Esophagus muscularis mucosa (tissue), 4 donors: ENCODE data around the gene CSTF2. TPM values are rescaled to one million over a fixed set of nuclear protein-coding genes. Genes with fewer than 3 reads are reported as not detected.

ENCODE experiments used
- DNase-seq: peaks from one replicate; pipeline ENCODE4 v3.0.0-alpha.2; 2017; ENCODE audit errors: extremely low spot score
- H3K27ac ChIP-seq, 4 donors: fragments of 200-600 bp; sonication (generic); replicated peaks in 1 of 4; 1 replicate in 3 of 4; 2 replicates in 1 of 4; pipeline ENCODE4 v1.5.1; 2016 to 2019; ENCODE audit warnings: mild to moderate bottlenecking in 1 of 4
- H3K27me3 ChIP-seq, 4 donors: fragments of 200-600 bp; sonication (generic); one replicate each; pipeline versions ENCODE4 v1.5.1 to v1.6.0; 2016 to 2019
- H3K36me3 ChIP-seq, 4 donors: fragments of 200-600 bp; sonication (generic); one replicate each; pipeline ENCODE4 v1.5.1; 2016 to 2019
- H3K4me1 ChIP-seq, 4 donors: fragments of 200-600 bp; sonication (generic); one replicate each; pipeline ENCODE4 v1.5.1; 2016 to 2019
- H3K4me3 ChIP-seq, 4 donors: fragments of 200-600 bp; sonication (generic); 1 replicate in 2 of 4; 2 replicates in 2 of 4; pipeline ENCODE4 v1.5.1; 2016 to 2019; ENCODE audit warnings: mild to moderate bottlenecking in 4 of 4, moderate library complexity in 1 of 4
- H3K9me3 ChIP-seq, 4 donors: fragments of 200-600 bp; sonication (generic); 1 replicate in 3 of 4; 2 replicates in 1 of 4; pipeline ENCODE4 v1.5.1; 2016 to 2019
- EP300 ChIP-seq: sonication (generic); formaldehyde crosslinking; IDR thresholded peaks from one replicate; pipeline ENCODE4 v1.6.1; 2017; ENCODE audit warnings: antibody characterized with exemption
- POLR2A ChIP-seq: fragments of 450-650 bp; IDR thresholded peaks from one replicate; pipeline ENCODE4 v1.6.1; 2017; ENCODE audit warnings: antibody characterized with exemption, moderate library complexity, mild to moderate bottlenecking, low read depth
- POLR2AphosphoS5 ChIP-seq, 2 donors: sonication (generic); formaldehyde crosslinking; IDR thresholded peaks; one replicate each; pipeline ENCODE4 v1.6.1; 2017; ENCODE audit warnings: antibody characterized with exemption in 2 of 2
- WGBS: methylation state at CpG from one replicate; pipeline ENCODE4 v1.1.5; 2018; 5-methylcytosine and 5-hydroxymethylcytosine counted together
- intact Hi-C: fragments of 100-400 bp; cut with DNase I; formaldehyde crosslinking; loops from one replicate; pipeline ENCODE4 v1.15.1; 2023
- total RNA-seq, 4 donors: library from RNA; depleted of rRNA; stranded (reverse); fragments of >200 nt; gene quantifications; one replicate each; pipeline versions ENCODE4 v1.1.0 to v1.2.1, GENCODE V29; 2016
- TF ChIP-seq, protein P1 (sequence below), 3 experiments: fragments of 200-600 bp in 2 of 3; fragments of 450-650 bp in 1 of 3; sonication (generic) in 2 of 3; IDR thresholded peaks; one replicate each; pipeline ENCODE4 v1.5.1; 2017 to 2019; ENCODE audit warnings: antibody characterized with exemption in 3 of 3, mild to moderate bottlenecking in 2 of 3, moderate library complexity in 1 of 3

The CSTF2 gene
- total RNA-seq, 4 donors from 2014 or later = 7.6 to 9.2 (median 8.6) TPM

DNA sequence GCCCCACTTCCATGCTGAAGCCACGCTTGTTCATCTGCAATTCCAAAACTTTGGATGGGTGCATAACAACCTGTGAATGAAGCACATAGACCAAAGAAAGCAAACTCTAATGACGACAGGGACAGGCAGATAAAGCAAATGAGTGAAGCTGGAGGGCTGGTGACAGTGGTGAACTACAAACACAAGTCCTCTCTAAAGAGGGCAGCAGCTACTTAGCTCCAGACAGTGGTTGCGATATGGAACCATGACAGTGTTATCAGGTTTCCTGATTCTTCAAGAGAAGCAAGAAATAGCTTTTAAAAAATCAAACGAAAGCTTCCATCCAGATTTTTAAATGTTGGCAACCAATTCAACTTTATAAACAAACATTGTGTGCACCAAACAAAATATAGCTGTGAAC is 30.1 kb downstream of the CSTF2 start:
- no peak overlapping the region for H3K4me3 ChIP-seq
- H3K27me3 ChIP-seq = no peaks in the 10 kb centered on the region
- no peaks in the 10 kb centered on the region for H3K4me1 ChIP-seq
- H3K9me3 ChIP-seq = no peaks in the 10 kb centered on the region
- WGBS = 66% methylated on average over 4 of the region's 4 CpGs
- intact Hi-C loops = no loop called here
- no peak overlapping the region for H3K27ac ChIP-seq
- H3K36me3 ChIP-seq = no peaks in the 10 kb centered on the region
- TF ChIP-seq EP300 (no peak), POLR2AphosphoS5 (IDR thresholded peaks at IDR 0.05) (no peak), POLR2A (no peak)
- TF ChIP-seq, protein P1, sequence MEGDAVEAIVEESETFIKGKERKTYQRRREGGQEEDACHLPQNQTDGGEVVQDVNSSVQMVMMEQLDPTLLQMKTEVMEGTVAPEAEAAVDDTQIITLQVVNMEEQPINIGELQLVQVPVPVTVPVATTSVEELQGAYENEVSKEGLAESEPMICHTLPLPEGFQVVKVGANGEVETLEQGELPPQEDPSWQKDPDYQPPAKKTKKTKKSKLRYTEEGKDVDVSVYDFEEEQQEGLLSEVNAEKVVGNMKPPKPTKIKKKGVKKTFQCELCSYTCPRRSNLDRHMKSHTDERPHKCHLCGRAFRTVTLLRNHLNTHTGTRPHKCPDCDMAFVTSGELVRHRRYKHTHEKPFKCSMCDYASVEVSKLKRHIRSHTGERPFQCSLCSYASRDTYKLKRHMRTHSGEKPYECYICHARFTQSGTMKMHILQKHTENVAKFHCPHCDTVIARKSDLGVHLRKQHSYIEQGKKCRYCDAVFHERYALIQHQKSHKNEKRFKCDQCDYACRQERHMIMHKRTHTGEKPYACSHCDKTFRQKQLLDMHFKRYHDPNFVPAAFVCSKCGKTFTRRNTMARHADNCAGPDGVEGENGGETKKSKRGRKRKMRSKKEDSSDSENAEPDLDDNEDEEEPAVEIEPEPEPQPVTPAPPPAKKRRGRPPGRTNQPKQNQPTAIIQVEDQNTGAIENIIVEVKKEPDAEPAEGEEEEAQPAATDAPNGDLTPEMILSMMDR (IDR thresholded peaks at IDR 0.05) = no peak
- DNase-seq = no peak

DNA sequence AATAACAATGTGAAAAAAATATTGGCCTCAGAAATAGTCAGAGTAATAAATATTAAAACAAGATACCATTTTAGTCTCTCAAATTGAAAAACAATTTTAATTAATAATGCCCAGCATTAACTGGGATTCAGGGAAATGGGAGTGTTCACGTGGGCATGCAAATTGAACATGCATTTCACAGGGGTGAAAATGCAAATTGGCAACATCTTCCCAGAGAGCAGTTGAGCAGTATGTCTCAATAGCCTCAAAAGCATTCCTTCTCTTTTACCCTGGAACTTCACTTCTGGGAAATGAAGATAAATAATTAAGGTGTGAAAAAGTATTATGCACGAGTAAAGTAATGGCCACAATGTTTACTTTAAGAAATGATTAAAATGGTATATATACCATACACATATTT is 32.6 kb downstream of the CSTF2 start:
- Histone ChIP-seq H3K27ac (no peak overlapping the region), H3K36me3 (no peaks in the 10 kb centered on the region), H3K9me3 (no peaks in the 10 kb centered on the region), H3K4me3 (no peak overlapping the region), H3K27me3 (no peaks in the 10 kb centered on the region), H3K4me1 (no peaks in the 10 kb centered on the region)
- no peak for DNase-seq
- intact Hi-C loops = no loop called here
- WGBS = 48% methylated on average over 2 of the region's 2 CpGs
- TF ChIP-seq POLR2AphosphoS5 (IDR thresholded peaks at IDR 0.05) = no peak
- TF ChIP-seq, protein P1 (IDR thresholded peaks at IDR 0.05) = no peak
- TF ChIP-seq EP300 = no peak
- no peak for TF ChIP-seq POLR2A

DNA sequence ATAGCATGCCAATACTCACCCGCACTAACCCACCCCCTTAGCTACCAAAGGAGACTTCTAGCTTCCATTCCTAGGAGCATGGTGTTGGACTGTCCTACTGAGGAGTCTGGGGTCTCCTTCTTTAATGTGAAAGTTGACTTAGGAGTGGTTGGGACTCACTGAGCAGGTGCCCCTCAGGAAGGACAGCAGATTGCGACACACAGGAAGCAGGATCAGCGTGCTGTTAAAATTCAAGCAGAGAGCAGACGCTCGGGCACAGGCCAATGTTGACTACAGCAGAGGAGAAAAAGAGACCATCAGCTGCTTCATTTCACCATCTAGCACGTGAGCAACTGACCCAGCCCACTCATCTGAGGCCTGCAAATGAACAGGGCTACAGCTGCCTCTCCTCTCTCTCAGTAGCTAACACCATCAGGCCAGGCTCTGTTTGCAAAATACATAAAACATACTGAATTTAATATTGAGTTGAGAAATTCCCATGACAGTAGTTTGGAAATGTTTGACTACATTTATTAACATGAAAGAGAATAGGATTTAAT is 43.2 kb downstream of the CSTF2 start:
- DNase-seq = no peak
- Histone ChIP-seq H3K9me3 (no peaks in the 10 kb centered on the region), H3K4me1 (peaks cover 0 to 9% (median 3%) of the 10 kb centered on the region in 4 donors), H3K36me3 (no peaks in the 10 kb centered on the region), H3K27me3 (no peaks in the 10 kb centered on the region), H3K4me3 (no peak overlapping the region), H3K27ac (no peak overlapping the region)
- 76% methylated on average over 6 of the region's 6 CpGs for WGBS
- TF ChIP-seq POLR2A = no peak
- TF ChIP-seq, protein P1 (IDR thresholded peaks at IDR 0.05) = no peak
- TF ChIP-seq EP300 = no peak
- no peak for TF ChIP-seq POLR2AphosphoS5 (IDR thresholded peaks at IDR 0.05)
- intact Hi-C loops = no loop called here

- H3K9me3 ChIP-seq = no peaks in the 10 kb centered on the region
- WGBS = 58% methylated on average over 2 of the region's 2 CpGs
- peak overlapping the region in 3 of 4 donors; percentile 28 to 49 (median 48) for H3K27ac ChIP-seq
- H3K4me3 ChIP-seq = no peak overlapping the region
- TF ChIP-seq, protein P1 (IDR thresholded peaks at IDR 0.05) = no peak
- TF ChIP-seq POLR2AphosphoS5 (IDR thresholded peaks at IDR 0.05) (peak in 1 of 2 donors; percentile 43), POLR2A (no peak)
- intact Hi-C loops = no loop called here
- peaks cover 0 to 9% (median 3%) of the 10 kb centered on the region in 4 donors for H3K4me1 ChIP-seq
- no peaks in the 10 kb centered on the region for H3K36me3 ChIP-seq
- DNase-seq = no peak
- no peaks in the 10 kb centered on the region for H3K27me3 ChIP-seq
Measured at GRCh38 chrX:100864657-100865391, 44.6 kb downstream of the CSTF2 start.
